ENCODE data around the gene RIN1. TPM values are rescaled to one million over a fixed set of nuclear protein-coding genes. Genes with fewer than 3 reads are reported as not detected.
A peak's percentile ranks its signal among the peaks of the same experiment; 100 is the strongest.

Gene RIN1
- total and polyA plus RNA-seq, 9 of the 15 experiments (the other 6 are each of a cell fraction or from before 2014, with no cell fraction given) = 0.01 to 1.2 (median 0.45) TPM; not detected in 1

DNA sequence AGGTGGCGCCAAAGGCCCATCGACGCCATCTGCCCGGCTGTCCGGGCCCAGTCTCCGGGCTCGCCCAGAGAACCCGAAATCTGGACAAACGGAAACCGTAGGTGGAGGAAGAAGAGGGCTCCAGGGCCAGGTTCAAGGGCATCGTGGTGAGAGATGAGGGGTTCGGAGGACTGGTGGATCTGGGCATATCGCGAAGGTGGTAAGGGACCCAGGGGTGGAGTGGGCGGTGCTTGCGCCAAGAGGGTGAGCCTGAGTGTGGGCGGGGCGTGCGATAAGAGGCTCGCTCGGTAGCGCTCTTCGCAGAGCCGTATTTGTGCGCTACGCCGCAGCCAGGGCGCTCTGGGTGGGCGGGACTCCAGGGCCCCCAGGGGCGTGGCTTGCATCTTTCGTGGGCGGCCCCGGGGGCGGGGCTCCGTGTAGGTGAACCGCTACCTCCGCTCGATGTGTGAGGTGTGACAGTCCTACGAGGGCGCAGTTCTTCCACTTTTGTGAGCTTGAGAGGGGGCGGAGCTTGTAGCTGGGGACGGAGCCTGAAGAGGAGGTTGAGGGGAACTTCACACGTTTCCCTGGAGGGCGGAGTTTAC lies 24.2 kb downstream of the RIN1 start (continued):
- TF ChIP-seq, protein P1, sequence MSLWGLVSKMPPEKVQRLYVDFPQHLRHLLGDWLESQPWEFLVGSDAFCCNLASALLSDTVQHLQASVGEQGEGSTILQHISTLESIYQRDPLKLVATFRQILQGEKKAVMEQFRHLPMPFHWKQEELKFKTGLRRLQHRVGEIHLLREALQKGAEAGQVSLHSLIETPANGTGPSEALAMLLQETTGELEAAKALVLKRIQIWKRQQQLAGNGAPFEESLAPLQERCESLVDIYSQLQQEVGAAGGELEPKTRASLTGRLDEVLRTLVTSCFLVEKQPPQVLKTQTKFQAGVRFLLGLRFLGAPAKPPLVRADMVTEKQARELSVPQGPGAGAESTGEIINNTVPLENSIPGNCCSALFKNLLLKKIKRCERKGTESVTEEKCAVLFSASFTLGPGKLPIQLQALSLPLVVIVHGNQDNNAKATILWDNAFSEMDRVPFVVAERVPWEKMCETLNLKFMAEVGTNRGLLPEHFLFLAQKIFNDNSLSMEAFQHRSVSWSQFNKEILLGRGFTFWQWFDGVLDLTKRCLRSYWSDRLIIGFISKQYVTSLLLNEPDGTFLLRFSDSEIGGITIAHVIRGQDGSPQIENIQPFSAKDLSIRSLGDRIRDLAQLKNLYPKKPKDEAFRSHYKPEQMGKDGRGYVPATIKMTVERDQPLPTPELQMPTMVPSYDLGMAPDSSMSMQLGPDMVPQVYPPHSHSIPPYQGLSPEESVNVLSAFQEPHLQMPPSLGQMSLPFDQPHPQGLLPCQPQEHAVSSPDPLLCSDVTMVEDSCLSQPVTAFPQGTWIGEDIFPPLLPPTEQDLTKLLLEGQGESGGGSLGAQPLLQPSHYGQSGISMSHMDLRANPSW (CRISPR knock-in tag; IDR thresholded peaks at IDR 0.05) = peak; percentile 91; the same call in 1 of the 2 replicates
- peak; percentile 90; the same call in 1 of the 2 replicates for TF ChIP-seq MTA3 (IDR thresholded peaks at IDR 0.05; ENCODE audit: borderline replicate concordance)
- peak; percentile 97 for TF ChIP-seq SMC3 (conservative IDR thresholded peaks at IDR 0.05; ENCODE audit: insufficient read depth, low read depth, low read length)
- no peak for TF ChIP-seq ZZZ3 (IDR thresholded peaks at IDR 0.05)
- TF ChIP-seq PHF21A (IDR thresholded peaks at IDR 0.05; ENCODE audit: borderline replicate concordance, low read depth) = peak; percentile 100
- peak; percentile 37; the same call in 1 of the 2 replicates for TF ChIP-seq MIER1 (IDR thresholded peaks at IDR 0.05; ENCODE audit: low read depth)
- TF ChIP-seq PHF8 (IDR thresholded peaks at IDR 0.05; ENCODE audit: borderline replicate concordance, low read length) = peak; percentile 55; the same call in 1 of the 2 replicates
- TF ChIP-seq LCOR (CRISPR knock-in tag; IDR thresholded peaks at IDR 0.05) = peak; percentile 79
- TF ChIP-seq CBFB (CRISPR knock-in tag; IDR thresholded peaks at IDR 0.05) = peak; percentile 46; the same call in 1 of the 2 replicates
- TF ChIP-seq, protein P2, sequence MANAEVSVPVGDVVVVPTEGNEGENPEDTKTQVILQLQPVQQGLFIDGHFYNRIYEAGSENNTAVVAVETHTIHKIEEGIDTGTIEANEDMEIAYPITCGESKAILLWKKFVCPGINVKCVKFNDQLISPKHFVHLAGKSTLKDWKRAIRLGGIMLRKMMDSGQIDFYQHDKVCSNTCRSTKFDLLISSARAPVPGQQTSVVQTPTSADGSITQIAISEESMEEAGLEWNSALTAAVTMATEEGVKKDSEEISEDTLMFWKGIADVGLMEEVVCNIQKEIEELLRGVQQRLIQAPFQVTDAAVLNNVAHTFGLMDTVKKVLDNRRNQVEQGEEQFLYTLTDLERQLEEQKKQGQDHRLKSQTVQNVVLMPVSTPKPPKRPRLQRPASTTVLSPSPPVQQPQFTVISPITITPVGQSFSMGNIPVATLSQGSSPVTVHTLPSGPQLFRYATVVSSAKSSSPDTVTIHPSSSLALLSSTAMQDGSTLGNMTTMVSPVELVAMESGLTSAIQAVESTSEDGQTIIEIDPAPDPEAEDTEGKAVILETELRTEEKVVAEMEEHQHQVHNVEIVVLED (CRISPR knock-in tag; IDR thresholded peaks at IDR 0.05) = peak; percentile 35
- TF ChIP-seq, protein P3, sequence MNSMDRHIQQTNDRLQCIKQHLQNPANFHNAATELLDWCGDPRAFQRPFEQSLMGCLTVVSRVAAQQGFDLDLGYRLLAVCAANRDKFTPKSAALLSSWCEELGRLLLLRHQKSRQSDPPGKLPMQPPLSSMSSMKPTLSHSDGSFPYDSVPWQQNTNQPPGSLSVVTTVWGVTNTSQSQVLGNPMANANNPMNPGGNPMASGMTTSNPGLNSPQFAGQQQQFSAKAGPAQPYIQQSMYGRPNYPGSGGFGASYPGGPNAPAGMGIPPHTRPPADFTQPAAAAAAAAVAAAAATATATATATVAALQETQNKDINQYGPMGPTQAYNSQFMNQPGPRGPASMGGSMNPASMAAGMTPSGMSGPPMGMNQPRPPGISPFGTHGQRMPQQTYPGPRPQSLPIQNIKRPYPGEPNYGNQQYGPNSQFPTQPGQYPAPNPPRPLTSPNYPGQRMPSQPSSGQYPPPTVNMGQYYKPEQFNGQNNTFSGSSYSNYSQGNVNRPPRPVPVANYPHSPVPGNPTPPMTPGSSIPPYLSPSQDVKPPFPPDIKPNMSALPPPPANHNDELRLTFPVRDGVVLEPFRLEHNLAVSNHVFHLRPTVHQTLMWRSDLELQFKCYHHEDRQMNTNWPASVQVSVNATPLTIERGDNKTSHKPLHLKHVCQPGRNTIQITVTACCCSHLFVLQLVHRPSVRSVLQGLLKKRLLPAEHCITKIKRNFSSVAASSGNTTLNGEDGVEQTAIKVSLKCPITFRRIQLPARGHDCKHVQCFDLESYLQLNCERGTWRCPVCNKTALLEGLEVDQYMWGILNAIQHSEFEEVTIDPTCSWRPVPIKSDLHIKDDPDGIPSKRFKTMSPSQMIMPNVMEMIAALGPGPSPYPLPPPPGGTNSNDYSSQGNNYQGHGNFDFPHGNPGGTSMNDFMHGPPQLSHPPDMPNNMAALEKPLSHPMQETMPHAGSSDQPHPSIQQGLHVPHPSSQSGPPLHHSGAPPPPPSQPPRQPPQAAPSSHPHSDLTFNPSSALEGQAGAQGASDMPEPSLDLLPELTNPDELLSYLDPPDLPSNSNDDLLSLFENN (IDR thresholded peaks at IDR 0.05; ENCODE audit: low read depth in 2 of 2, low read length in 2 of 2) = 0 out of 4 replicates have a peak, but pooled peaks of 1 of the 2 experiments have one; percentile 7
- TF ChIP-seq, protein P4, sequence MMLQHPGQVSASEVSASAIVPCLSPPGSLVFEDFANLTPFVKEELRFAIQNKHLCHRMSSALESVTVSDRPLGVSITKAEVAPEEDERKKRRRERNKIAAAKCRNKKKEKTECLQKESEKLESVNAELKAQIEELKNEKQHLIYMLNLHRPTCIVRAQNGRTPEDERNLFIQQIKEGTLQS (IDR thresholded peaks at IDR 0.05) = no peak
- TF ChIP-seq, protein P4 (CRISPR knock-in tag; conservative IDR thresholded peaks at IDR 0.05) = 0 out of 2 replicates have a peak, but pooled peaks have one; percentile 52
- no peak for TF ChIP-seq PHB2 (IDR thresholded peaks at IDR 0.05; ENCODE audit: low read depth)
- TF ChIP-seq, protein P5, sequence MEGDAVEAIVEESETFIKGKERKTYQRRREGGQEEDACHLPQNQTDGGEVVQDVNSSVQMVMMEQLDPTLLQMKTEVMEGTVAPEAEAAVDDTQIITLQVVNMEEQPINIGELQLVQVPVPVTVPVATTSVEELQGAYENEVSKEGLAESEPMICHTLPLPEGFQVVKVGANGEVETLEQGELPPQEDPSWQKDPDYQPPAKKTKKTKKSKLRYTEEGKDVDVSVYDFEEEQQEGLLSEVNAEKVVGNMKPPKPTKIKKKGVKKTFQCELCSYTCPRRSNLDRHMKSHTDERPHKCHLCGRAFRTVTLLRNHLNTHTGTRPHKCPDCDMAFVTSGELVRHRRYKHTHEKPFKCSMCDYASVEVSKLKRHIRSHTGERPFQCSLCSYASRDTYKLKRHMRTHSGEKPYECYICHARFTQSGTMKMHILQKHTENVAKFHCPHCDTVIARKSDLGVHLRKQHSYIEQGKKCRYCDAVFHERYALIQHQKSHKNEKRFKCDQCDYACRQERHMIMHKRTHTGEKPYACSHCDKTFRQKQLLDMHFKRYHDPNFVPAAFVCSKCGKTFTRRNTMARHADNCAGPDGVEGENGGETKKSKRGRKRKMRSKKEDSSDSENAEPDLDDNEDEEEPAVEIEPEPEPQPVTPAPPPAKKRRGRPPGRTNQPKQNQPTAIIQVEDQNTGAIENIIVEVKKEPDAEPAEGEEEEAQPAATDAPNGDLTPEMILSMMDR (IDR thresholded peaks at IDR 0.05 in 2 of 3, conservative IDR thresholded peaks at IDR 0.05 in 1 of 3; ENCODE audit: insufficient read depth in 2 of 3, low read depth in 1 of 3, low read length in 3 of 3) = peak; percentile 11 to 97 (median 96); a peak in 5 of 6 replicates

All from K562 (cell line).